Tibial artery (tissue), 4 donors: ENCODE measurements around the gene BDKRB2.

Source experiments
- DNase-seq, 2 donors: peaks; one replicate each; pipeline ENCODE4 v3.0.0-alpha.2; 2019
- H3K27ac ChIP-seq, 2 donors: fragments of 200-600 bp; sonication (generic) in 1 of 2; 1 replicate in 1 of 2; 2 replicates in 1 of 2; pipeline ENCODE4 v1.5.1; 2018 to 2019; ENCODE audit warnings: mild to moderate bottlenecking in 1 of 2
- H3K27me3 ChIP-seq, 2 donors: fragments of 200-600 bp; sonication (generic) in 1 of 2; one replicate each; pipeline versions ENCODE4 v1.5.1 to v1.6.0; 2016 to 2019
- H3K36me3 ChIP-seq, 3 donors: fragments of 200-600 bp; sonication (generic) in 2 of 3; one replicate each; pipeline ENCODE4 v1.5.1; 2016 to 2019; ENCODE audit warnings: mild to moderate bottlenecking in 2 of 3
- H3K4me1 ChIP-seq, 4 donors: fragments of 200-600 bp; sonication (generic) in 2 of 4; 1 replicate in 3 of 4; 2 replicates in 1 of 4; pipeline ENCODE4 v1.5.1; 2016 to 2019
- H3K4me3 ChIP-seq, 2 donors: fragments of 200-600 bp; sonication (generic) in 1 of 2; 1 replicate in 1 of 2; 2 replicates in 1 of 2; pipeline ENCODE4 v1.5.1; 2018 to 2019; ENCODE audit warnings: mild to moderate bottlenecking in 2 of 2
- H3K9me3 ChIP-seq, 3 donors: fragments of 200-600 bp; sonication (generic) in 1 of 3; one replicate each; pipeline ENCODE4 v1.5.1; 2016 to 2019
- intact Hi-C: fragments of 100-400 bp; cut with DNase I; formaldehyde crosslinking; loops from one replicate; pipeline ENCODE4 v1.15.0; 2023; ENCODE audit warnings: low total_unique reads
- TF ChIP-seq, protein P1 (sequence below), 2 experiments: fragments of 200-600 bp in 1 of 2; fragments of 450-650 bp in 1 of 2; IDR thresholded peaks; one replicate each; pipeline ENCODE4 v1.5.1; 2017 to 2019; ENCODE audit warnings: antibody characterized with exemption in 2 of 2, mild to moderate bottlenecking in 1 of 2, moderate library complexity in 1 of 2

The BDKRB2 gene

DNA sequence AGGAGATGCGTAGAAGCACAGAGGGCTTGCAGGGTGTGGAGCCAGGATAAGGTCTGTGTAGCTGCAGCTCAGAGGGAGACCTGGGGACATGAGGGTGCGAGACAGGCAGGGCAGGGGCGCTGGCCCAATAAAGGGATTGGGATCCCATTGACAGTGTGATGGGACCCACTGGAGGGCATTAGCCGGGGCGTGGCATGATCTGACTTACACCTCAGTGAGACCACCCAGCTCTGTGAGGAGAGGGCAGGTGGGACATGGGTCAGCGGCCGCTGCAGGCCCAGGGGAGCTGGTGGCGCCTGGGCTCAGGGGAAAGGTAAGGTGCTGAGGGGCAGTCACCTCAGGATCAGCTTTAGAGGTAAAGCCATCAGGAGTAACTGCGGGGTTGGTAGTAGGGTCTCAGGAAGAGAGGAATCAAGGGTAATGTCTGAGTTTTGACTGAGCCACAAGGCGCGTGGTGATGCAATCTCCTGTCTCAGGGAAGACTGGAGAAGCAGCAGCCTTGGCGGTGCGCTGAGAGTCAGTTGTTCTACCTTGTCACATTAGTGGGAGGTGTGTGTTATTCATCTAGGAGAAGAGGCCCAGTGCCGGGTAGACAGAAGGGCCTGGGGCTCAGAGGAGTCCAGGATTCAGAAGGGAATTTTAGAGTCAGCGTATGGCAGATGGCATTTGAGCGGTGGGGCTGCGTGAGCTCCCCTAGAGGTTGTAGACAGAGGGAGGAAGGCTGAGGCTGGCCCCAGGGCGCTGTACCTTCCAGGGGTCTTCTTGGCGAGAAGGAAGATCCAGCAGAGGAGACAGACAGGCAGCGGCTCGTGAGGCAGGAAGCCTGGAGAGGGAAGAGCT is 30.8 kb upstream of the BDKRB2 start:
- Histone ChIP-seq H3K9me3 (no peaks in the 10 kb centered on the region), H3K27me3 (peaks cover 0 to 22% of the 10 kb centered on the region in 2 donors), H3K36me3 (no peaks in the 10 kb centered on the region), H3K4me3 (no peak overlapping the region), H3K27ac (no peak overlapping the region), H3K4me1 (peaks cover 0 to 3% (median 0%) of the 10 kb centered on the region in 4 donors)
- DNase-seq: peak in 1 of 2 donors; percentile 39
- intact Hi-C loops: no loop called here
- TF ChIP-seq, protein P1, sequence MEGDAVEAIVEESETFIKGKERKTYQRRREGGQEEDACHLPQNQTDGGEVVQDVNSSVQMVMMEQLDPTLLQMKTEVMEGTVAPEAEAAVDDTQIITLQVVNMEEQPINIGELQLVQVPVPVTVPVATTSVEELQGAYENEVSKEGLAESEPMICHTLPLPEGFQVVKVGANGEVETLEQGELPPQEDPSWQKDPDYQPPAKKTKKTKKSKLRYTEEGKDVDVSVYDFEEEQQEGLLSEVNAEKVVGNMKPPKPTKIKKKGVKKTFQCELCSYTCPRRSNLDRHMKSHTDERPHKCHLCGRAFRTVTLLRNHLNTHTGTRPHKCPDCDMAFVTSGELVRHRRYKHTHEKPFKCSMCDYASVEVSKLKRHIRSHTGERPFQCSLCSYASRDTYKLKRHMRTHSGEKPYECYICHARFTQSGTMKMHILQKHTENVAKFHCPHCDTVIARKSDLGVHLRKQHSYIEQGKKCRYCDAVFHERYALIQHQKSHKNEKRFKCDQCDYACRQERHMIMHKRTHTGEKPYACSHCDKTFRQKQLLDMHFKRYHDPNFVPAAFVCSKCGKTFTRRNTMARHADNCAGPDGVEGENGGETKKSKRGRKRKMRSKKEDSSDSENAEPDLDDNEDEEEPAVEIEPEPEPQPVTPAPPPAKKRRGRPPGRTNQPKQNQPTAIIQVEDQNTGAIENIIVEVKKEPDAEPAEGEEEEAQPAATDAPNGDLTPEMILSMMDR (IDR thresholded peaks at IDR 0.05): no peak

DNA sequence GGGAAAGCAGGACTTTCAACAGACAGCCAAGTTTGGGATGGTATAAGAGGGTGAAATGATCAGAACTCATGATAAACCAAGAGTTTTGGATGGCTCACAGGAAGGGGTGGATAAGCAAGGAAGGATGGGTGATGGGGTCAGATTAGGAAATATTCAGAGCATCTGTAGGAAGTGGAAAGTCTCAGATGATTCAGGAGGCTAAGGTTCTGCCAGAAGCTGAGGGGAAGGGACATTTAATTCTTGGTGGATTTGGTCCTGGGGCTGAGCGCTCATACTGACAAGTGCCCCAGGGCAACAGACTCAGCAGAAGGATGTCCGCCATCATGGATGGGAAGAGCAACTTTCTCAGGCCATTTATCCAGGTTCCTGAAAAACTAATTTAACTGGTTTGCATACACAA is 28.4 kb upstream of the BDKRB2 start:
- TF ChIP-seq, protein P1 (IDR thresholded peaks at IDR 0.05): no peak
- Histone ChIP-seq H3K9me3 (no peaks in the 10 kb centered on the region), H3K27ac (no peak overlapping the region), H3K4me1 (peaks cover 0 to 3% (median 0%) of the 10 kb centered on the region in 4 donors), H3K27me3 (peaks cover 0 to 25% of the 10 kb centered on the region in 2 donors), H3K4me3 (no peak overlapping the region), H3K36me3 (no peaks in the 10 kb centered on the region)
- no peak for DNase-seq
- intact Hi-C loops: no loop called here

DNA sequence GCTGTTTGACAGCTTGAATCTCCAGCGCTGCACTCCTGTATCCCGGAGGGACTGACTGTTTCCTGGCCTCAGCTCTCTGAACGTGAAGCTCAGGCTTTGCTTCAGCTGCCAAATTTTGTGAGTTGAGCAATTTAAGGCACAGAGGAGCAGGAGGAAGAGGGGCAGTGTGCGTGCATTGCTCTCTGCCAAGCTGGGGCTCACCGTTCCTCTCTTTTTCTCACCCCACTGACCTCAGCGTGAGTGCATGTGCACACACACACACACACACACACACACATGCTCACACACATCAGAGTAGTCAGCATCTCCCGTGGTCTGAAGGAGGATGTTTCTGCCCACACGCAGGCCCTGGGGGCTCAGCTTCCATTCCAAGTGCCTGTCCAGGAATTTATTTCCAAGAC is 27.8 kb upstream of the BDKRB2 start:
- Histone ChIP-seq H3K36me3 (no peaks in the 10 kb centered on the region), H3K9me3 (no peaks in the 10 kb centered on the region), H3K27ac (no peak overlapping the region), H3K4me3 (no peak overlapping the region), H3K4me1 (peaks cover 0 to 3% (median 0%) of the 10 kb centered on the region in 4 donors), H3K27me3 (peaks cover 0 to 29% of the 10 kb centered on the region in 2 donors)
- TF ChIP-seq, protein P1 (IDR thresholded peaks at IDR 0.05): no peak
- peak in 1 of 2 donors; percentile 59 for DNase-seq
- intact Hi-C loops: no loop called here

DNA sequence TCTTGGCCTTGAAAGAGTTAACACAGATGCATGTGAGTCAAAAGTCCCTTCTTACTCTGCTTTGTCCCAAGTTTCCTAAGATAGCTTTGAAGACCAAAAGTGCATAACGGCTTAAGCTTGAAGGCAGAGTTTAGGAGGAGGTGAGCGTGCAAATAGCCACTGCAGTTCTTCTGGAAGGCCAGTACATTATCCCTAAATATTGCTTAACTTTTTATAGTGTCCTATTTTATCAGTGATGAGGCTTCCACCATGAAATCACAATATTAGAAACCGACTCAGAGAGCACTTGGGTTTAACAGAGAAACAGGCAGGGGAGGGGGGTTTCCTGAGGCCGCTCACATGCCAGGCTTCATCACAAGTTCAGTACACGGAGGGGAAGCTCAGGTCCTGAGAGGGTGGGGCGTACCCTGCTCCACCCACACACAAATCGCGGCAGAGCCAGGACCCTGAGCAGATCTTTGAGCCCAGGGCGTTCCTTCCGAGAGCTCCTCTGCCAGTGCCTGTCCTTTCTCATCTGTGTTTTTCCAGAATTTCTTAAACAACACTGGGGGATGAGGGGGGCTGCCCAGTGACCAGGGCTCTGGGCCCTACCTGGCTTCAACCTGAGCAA is 26.8 kb upstream of the BDKRB2 start:
- Histone ChIP-seq H3K27me3 (peaks cover 0 to 30% of the 10 kb centered on the region in 2 donors), H3K9me3 (no peaks in the 10 kb centered on the region), H3K4me3 (no peak overlapping the region), H3K27ac (no peak overlapping the region), H3K4me1 (peaks cover 0 to 3% (median 0%) of the 10 kb centered on the region in 4 donors), H3K36me3 (no peaks in the 10 kb centered on the region)
- TF ChIP-seq, protein P1 (IDR thresholded peaks at IDR 0.05): no peak
- DNase-seq: peak in 1 of 2 donors; percentile 45
- intact Hi-C loops: no loop called here

DNA sequence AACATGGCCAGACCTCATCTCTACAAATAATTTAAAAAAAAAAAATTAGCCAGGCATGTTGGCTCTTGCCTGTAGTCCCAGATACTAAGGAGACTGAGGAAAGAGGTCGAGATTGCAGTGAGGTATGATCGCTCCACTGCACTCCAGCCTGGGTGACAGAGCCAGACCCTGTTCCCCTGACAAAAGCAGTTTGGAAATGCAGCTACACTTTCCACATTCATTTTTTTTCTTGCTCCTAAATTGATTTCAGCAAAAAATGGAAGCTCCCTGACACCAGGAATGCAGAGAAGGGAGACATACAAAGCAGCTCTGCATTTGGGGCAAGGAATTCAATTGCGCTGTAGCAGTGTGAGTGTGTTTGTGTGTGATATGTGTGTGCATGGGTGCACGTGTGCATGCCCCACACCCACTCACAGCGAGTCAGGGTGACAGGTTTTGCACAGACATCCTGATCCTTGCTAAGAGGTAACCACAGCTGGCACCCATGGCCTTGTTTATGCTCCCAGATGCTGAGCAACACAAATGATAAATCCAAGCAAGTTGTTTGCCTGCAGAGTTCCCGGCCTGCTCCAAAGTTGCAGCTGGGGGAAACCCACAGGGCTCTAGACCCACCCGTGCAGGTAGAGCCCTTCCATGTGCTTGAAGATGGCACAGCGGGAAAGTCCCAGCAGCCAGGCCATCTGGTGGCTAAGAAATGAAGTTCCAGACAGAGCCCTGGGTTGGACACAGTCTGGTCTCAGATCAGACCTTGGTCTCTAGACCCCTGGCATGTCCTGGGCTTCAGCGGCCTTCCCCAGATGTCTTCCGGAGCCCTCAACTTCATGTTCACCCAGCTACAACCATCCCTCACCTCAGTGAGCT is 25.9 kb upstream of the BDKRB2 start:
- intact Hi-C loops: no loop called here
- Histone ChIP-seq H3K36me3 (no peaks in the 10 kb centered on the region), H3K27ac (no peak overlapping the region), H3K27me3 (peaks cover 0 to 28% of the 10 kb centered on the region in 2 donors), H3K4me1 (peaks cover 0 to 3% (median 0%) of the 10 kb centered on the region in 4 donors), H3K9me3 (no peaks in the 10 kb centered on the region), H3K4me3 (no peak overlapping the region)
- no peak for DNase-seq
- TF ChIP-seq, protein P1 (IDR thresholded peaks at IDR 0.05): no peak
